Activated CD4-positive, alpha-beta T cell treated with anti-CD3 and anti-CD28 coated beads for 36 hours (primary cell): ENCODE measurements around the gene AMPH. TPM values are rescaled to one million over a fixed set of nuclear protein-coding genes. Genes with fewer than 3 reads are reported as not detected.

Experiments used
- ATAC-seq: fragments of 200-7000 bp; cut with Tn5 transposase; one replicate; pipeline ENCODE4 v1.10.0; 2021; ENCODE audit warnings: mild to moderate bottlenecking, moderate library complexity
- CTCF ChIA-PET: fragments of 350-600 bp; sonication (Branson Sonifier 250); formaldehyde crosslinking; loops from one replicate; lab custom pipeline; 2021; ENCODE audit warnings: antibody characterized with exemption; lab: Charles Lee
- POLR2A ChIA-PET: fragments of 350-600 bp; sonication (Branson Sonifier 250); formaldehyde crosslinking; loops from one replicate; lab custom pipeline; 2021; ENCODE audit warnings: antibody characterized with exemption, inconsistent platforms; lab: Charles Lee
- DNase-seq: peaks from one replicate; pipeline ENCODE4 v3.0.0-alpha.2; 2020
- H3K27ac Mint-ChIP-seq: one replicate; pipeline ENCODE4 v1.8.0; 2021; ENCODE audit warnings: mixed read lengths
- H3K27me3 Mint-ChIP-seq: one replicate; pipeline ENCODE4 v1.8.0; 2021; ENCODE audit warnings: mixed read lengths
- H3K36me3 Mint-ChIP-seq: one replicate; pipeline ENCODE4 v1.8.0; 2021; ENCODE audit warnings: low read depth, mixed read lengths
- H3K4me1 Mint-ChIP-seq: one replicate; pipeline ENCODE4 v1.8.0; 2021; ENCODE audit warnings: mixed read lengths
- H3K4me3 Mint-ChIP-seq: one replicate; pipeline ENCODE4 v1.8.0; 2021; ENCODE audit warnings: mild to moderate bottlenecking, moderate library complexity, mixed read lengths
- H3K9me3 Mint-ChIP-seq: one replicate; pipeline ENCODE4 v1.8.0; 2021; ENCODE audit warnings: low read depth, mixed read lengths
- intact Hi-C, 2 experiments: fragments of 100-400 bp; cut with DNase I in 1 of 2; cut with micrococcal nuclease in 1 of 2; formaldehyde crosslinking; loops; one replicate each; pipeline versions ENCODE4 v1.14.2 to v1.15.1; 2022 to 2024; cut with DNase I, micrococcal nuclease
- total RNA-seq, 2 experiments: library from RNA; stranded (reverse); gene quantifications; one replicate each; pipeline ENCODE4 v1.2.3, GENCODE V29; 2021

The AMPH gene
- total RNA-seq: under 1 TPM in 1 of 2 experiments, not detected in 1; 0.07 TPM

- ATAC-seq: peak; percentile 69
- POLR2A ChIA-PET: interaction anchor here (0.6 kb wide), 1 partner anchor 248 kb away, joined by 3 read pairs; no protein-coding TSS in a partner anchor
- intact Hi-C loops: no loop called here
- Mint-ChIP-seq H3K4me1 (peaks cover 9% of the 10 kb centered on the region), H3K27me3 (peaks cover 45% of the 10 kb centered on the region), H3K36me3 (no peaks in the 10 kb centered on the region), H3K9me3 (no peaks in the 10 kb centered on the region), H3K4me3 (peak within 1 kb of the TSS; percentile 59), H3K27ac (no peak within 1 kb of the TSS)
- CTCF ChIA-PET: interaction anchor here (0.7 to 2.2 kb wide), 5 partner anchors 18 to 232 kb away, joined by 3 to 11 read pairs (median 3); no protein-coding TSS in a partner anchor
- peak; percentile 57 for DNase-seq
These were observed at the start of gene AMPH for GRCh38 chr7:38630720-38631673. Gene AMPH, minus strand, starts transcription at chr7:38631373. Its CDS starts 22 bp downstream, at chr7:38631351.

GRCh38 chr7:38679419-38679818, 48.2 kb upstream of the AMPH start:
- Mint-ChIP-seq H3K27me3 (peaks cover 1% of the 10 kb centered on the region), H3K4me3 (no peak overlapping the region), H3K4me1 (no peaks in the 10 kb centered on the region), H3K36me3 (no peaks in the 10 kb centered on the region), H3K27ac (no peak overlapping the region), H3K9me3 (no peaks in the 10 kb centered on the region)
- POLR2A ChIA-PET: no interaction called here
- no peak for DNase-seq
- CTCF ChIA-PET: interaction anchor here (0.6 to 1.1 kb wide), 2 partner anchors 9 to 307 kb away, joined by 3 to 4 read pairs; no protein-coding TSS in a partner anchor
- no peak for ATAC-seq
- intact Hi-C loops: no loop called here

- intact Hi-C loops: no loop called here
- no peak overlapping the region for H3K27ac Mint-ChIP-seq
- DNase-seq (no peak), ATAC-seq (no peak)
- H3K4me1 Mint-ChIP-seq: no peaks in the 10 kb centered on the region
- CTCF ChIA-PET: interaction anchor here (0.6 to 1.1 kb wide), 2 partner anchors 9 to 308 kb away, joined by 3 to 4 read pairs; no protein-coding TSS in a partner anchor
- no peaks in the 10 kb centered on the region for H3K9me3 Mint-ChIP-seq
- H3K36me3 Mint-ChIP-seq: no peaks in the 10 kb centered on the region
- peaks cover 1% of the 10 kb centered on the region for H3K27me3 Mint-ChIP-seq
- POLR2A ChIA-PET: no interaction called here
- no peak overlapping the region for H3K4me3 Mint-ChIP-seq
These were observed 47.5 kb upstream of the AMPH start for GRCh38 chr7:38678698-38679054.

GRCh38 chr7:38677981-38678697, 47.0 kb upstream of the AMPH start:
- Mint-ChIP-seq H3K27ac (no peak overlapping the region), H3K36me3 (no peaks in the 10 kb centered on the region), H3K27me3 (peaks cover 1% of the 10 kb centered on the region), H3K4me3 (no peak overlapping the region), H3K9me3 (no peaks in the 10 kb centered on the region), H3K4me1 (no peaks in the 10 kb centered on the region)
- CTCF ChIA-PET: interaction anchor here (1.0 to 1.1 kb wide), 2 partner anchors 8 to 17 kb away, joined by 4 read pairs; no protein-coding TSS in a partner anchor
- no peak for DNase-seq
- POLR2A ChIA-PET: no interaction called here
- ATAC-seq: no peak
- intact Hi-C loops: no loop called here

GRCh38 chr7:38675494-38676106, 44.4 kb upstream of the AMPH start:
- H3K36me3 Mint-ChIP-seq: no peaks in the 10 kb centered on the region
- no peak overlapping the region for H3K27ac Mint-ChIP-seq
- H3K4me1 Mint-ChIP-seq: no peaks in the 10 kb centered on the region
- H3K4me3 Mint-ChIP-seq: no peak overlapping the region
- peaks cover 1% of the 10 kb centered on the region for H3K27me3 Mint-ChIP-seq
- ChIA-PET CTCF (interaction anchor here (0.6 kb wide), 1 partner anchor 93 kb away, joined by 4 read pairs; no protein-coding TSS in a partner anchor), POLR2A (no interaction called here)
- DNase-seq (no peak), ATAC-seq (no peak)
- intact Hi-C loops: no loop called here
- H3K9me3 Mint-ChIP-seq: no peaks in the 10 kb centered on the region

- H3K27ac Mint-ChIP-seq: no peak overlapping the region
- no peak overlapping the region for H3K4me3 Mint-ChIP-seq
- H3K9me3 Mint-ChIP-seq: no peaks in the 10 kb centered on the region
- no peaks in the 10 kb centered on the region for H3K4me1 Mint-ChIP-seq
- DNase-seq (no peak), ATAC-seq (no peak)
- no peaks in the 10 kb centered on the region for H3K36me3 Mint-ChIP-seq
- no peaks in the 10 kb centered on the region for H3K27me3 Mint-ChIP-seq
- intact Hi-C loops: no loop called here
- ChIA-PET CTCF (no interaction called here), POLR2A (no interaction called here)
These were observed 43.3 kb upstream of the AMPH start for GRCh38 chr7:38674513-38674912.

GRCh38 chr7:38673795-38674194, 42.6 kb upstream of the AMPH start:
- DNase-seq (no peak), ATAC-seq (no peak)
- Mint-ChIP-seq H3K4me3 (no peak overlapping the region), H3K9me3 (no peaks in the 10 kb centered on the region), H3K27me3 (peaks cover 2% of the 10 kb centered on the region), H3K27ac (no peak overlapping the region), H3K4me1 (no peaks in the 10 kb centered on the region), H3K36me3 (no peaks in the 10 kb centered on the region)
- POLR2A ChIA-PET: no interaction called here
- CTCF ChIA-PET: no interaction called here
- intact Hi-C loops: no loop called here

GRCh38 chr7:38671911-38672905, 41.0 kb upstream of the AMPH start:
- H3K27me3 Mint-ChIP-seq: peaks cover 2% of the 10 kb centered on the region
- intact Hi-C loops: no loop called here
- no peak for ATAC-seq
- POLR2A ChIA-PET: no interaction called here
- H3K9me3 Mint-ChIP-seq: no peaks in the 10 kb centered on the region
- no peak overlapping the region for H3K4me3 Mint-ChIP-seq
- H3K4me1 Mint-ChIP-seq: no peaks in the 10 kb centered on the region
- CTCF ChIA-PET: interaction anchor here (1.0 to 1.2 kb wide), 2 partner anchors 11 to 23 kb away, joined by 3 to 5 read pairs; no protein-coding TSS in a partner anchor
- no peak for DNase-seq
- no peaks in the 10 kb centered on the region for H3K36me3 Mint-ChIP-seq
- H3K27ac Mint-ChIP-seq: no peak overlapping the region

GRCh38 chr7:38669965-38670520, 38.9 kb upstream of the AMPH start:
- no peak for DNase-seq
- peaks cover 2% of the 10 kb centered on the region for H3K27me3 Mint-ChIP-seq
- H3K9me3 Mint-ChIP-seq: no peaks in the 10 kb centered on the region
- H3K36me3 Mint-ChIP-seq: no peaks in the 10 kb centered on the region
- no peak overlapping the region for H3K27ac Mint-ChIP-seq
- no peaks in the 10 kb centered on the region for H3K4me1 Mint-ChIP-seq
- CTCF ChIA-PET: interaction anchor here (0.9 to 1.3 kb wide), 2 partner anchors 9 to 10 kb away, joined by 3 to 4 read pairs; no protein-coding TSS in a partner anchor
- intact Hi-C loops: no loop called here
- H3K4me3 Mint-ChIP-seq: no peak overlapping the region
- POLR2A ChIA-PET: no interaction called here
- ATAC-seq: no peak

GRCh38 chr7:38664972-38665371, 33.8 kb upstream of the AMPH start:
- ChIA-PET CTCF (no interaction called here), POLR2A (interaction anchor here (0.6 kb wide), 1 partner anchor 78 kb away, joined by 3 read pairs; no protein-coding TSS in a partner anchor)
- Mint-ChIP-seq H3K4me1 (no peaks in the 10 kb centered on the region), H3K4me3 (no peak overlapping the region), H3K27me3 (peaks cover 17% of the 10 kb centered on the region), H3K36me3 (no peaks in the 10 kb centered on the region), H3K9me3 (no peaks in the 10 kb centered on the region), H3K27ac (no peak overlapping the region)
- ATAC-seq: no peak
- no peak for DNase-seq
- intact Hi-C loops: loop anchor here in 1 of 2 experiments (5.0 kb wide), 1 partner anchor 213 kb away; no protein-coding TSS in a partner anchor
